NB4 (cell line): ENCODE data around the gene TTR.
A peak's percentile ranks its signal among the peaks of the same experiment; 100 is the strongest.

Experiments
- DNase-seq: peaks from one replicate; pipeline ENCODE4 v3.0.0; 2010; ENCODE audit warnings: low read depth
- H3K4me3 ChIP-seq: one replicate; pipeline ENCODE4 v1.5.1; 2011; ENCODE audit warnings: mild to moderate bottlenecking, low read depth, low read length, moderate library complexity
- CTCF ChIP-seq: IDR thresholded peaks from one replicate; pipeline ENCODE4 v1.5.1; 2012; ENCODE audit warnings: low read depth, low read length
- MAX ChIP-seq: IDR thresholded peaks from 2 replicates; pipeline ENCODE4 v1.6.1; 2011; ENCODE audit warnings: low read depth, low read length
- MYC ChIP-seq: IDR thresholded peaks from 2 replicates; pipeline ENCODE4 v1.6.1; 2011; ENCODE audit warnings: low read depth, low read length
- POLR2A ChIP-seq: IDR thresholded peaks from 2 replicates; pipeline ENCODE4 v1.6.1; 2011; ENCODE audit warnings: mild to moderate bottlenecking; ENCODE audit not compliant: insufficient read length; ENCODE audit errors: extremely low read depth

TTR gene

GRCh38 chr18:31554776-31555175 lies 36.9 kb upstream of the TTR start:
- no peak overlapping the region for H3K4me3 ChIP-seq
- no peak for DNase-seq
- TF ChIP-seq CTCF: no peak
- TF ChIP-seq MAX: no peak
- TF ChIP-seq POLR2A: no peak
- no peak for TF ChIP-seq MYC

- peak; percentile 69 for DNase-seq
- TF ChIP-seq CTCF (peak; percentile 58), MYC (no peak)
- H3K4me3 ChIP-seq: no peak overlapping the region
Observed at GRCh38 chr18:31555971-31556747, 35.5 kb upstream of the TTR start.

GRCh38 chr18:31557446-31557845 lies 34.2 kb upstream of the TTR start:
- H3K4me3 ChIP-seq: no peak overlapping the region
- no peak for TF ChIP-seq CTCF
- no peak for TF ChIP-seq MYC
- no peak for TF ChIP-seq POLR2A
- no peak for TF ChIP-seq MAX
- DNase-seq: no peak

- no peak for DNase-seq
- no peak overlapping the region for H3K4me3 ChIP-seq
- TF ChIP-seq CTCF: no peak
- no peak for TF ChIP-seq POLR2A
- TF ChIP-seq MYC: no peak
- no peak for TF ChIP-seq MAX
Observed at GRCh38 chr18:31558567-31558966, 33.1 kb upstream of the TTR start.

GRCh38 chr18:31562726-31563125 lies 29.0 kb upstream of the TTR start:
- H3K4me3 ChIP-seq: no peak overlapping the region
- no peak for DNase-seq
- TF ChIP-seq MYC: no peak
- no peak for TF ChIP-seq POLR2A
- TF ChIP-seq MAX: no peak
- no peak for TF ChIP-seq CTCF
